Measurements from ENCODE around the gene SLC7A4.
"Not testable (repeated sequence)": the region's sequence is repeated elsewhere in the genome, so short reads cannot be mapped to it uniquely, and the experiment has no call there.

SLC7A4 gene, protein sequence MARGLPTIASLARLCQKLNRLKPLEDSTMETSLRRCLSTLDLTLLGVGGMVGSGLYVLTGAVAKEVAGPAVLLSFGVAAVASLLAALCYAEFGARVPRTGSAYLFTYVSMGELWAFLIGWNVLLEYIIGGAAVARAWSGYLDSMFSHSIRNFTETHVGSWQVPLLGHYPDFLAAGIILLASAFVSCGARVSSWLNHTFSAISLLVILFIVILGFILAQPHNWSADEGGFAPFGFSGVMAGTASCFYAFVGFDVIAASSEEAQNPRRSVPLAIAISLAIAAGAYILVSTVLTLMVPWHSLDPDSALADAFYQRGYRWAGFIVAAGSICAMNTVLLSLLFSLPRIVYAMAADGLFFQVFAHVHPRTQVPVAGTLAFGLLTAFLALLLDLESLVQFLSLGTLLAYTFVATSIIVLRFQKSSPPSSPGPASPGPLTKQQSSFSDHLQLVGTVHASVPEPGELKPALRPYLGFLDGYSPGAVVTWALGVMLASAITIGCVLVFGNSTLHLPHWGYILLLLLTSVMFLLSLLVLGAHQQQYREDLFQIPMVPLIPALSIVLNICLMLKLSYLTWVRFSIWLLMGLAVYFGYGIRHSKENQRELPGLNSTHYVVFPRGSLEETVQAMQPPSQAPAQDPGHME

DNA sequence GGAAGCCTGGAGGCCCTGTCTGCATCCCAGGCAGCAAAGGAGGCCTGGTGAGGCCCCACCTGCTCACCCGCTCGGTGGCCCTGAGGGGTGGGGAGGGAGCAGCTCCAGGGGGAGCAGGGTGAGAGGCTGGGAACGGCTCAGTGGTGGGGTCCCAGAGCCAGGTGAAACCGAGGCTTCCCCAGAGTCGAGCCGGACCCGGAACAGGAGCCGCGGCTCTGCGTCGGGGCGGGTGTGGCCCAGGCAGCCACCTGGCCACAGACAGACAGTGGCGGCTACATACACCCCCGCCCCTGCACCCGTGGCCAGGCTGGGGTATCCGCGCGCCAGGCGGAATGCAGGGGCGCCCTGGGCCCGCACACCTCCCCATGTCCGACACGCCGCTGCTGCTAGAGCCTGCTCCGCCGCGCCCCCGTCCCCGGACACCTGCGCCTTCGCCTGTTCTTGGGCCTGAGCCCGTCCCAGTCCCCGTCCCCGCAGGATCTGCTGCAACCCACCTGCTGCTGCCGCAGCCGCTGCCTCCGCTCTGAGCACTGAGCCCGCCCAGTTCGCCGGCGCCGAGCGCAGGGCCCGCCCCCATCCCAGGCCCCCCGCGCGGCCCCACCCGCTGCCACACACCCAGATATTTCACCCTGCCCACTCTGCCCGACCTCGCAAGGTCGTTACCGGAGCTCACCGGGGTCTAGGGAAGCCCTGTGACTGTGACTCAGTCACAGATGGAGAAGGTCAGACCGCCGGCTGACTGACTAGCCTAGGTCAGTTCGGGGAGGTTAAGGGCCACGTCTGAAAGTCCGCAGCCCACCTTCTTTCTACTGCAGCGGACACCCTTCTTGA, at the start of gene SLC7A4:
SLC7A4 (minus strand) TSS at position 525 of the 831 bp plus-strand sequence. CDS start 749 bp downstream, outside the sequence.
- no peak for DNase-seq (ENCODE audit: low read depth in 2 of 2)

DNA sequence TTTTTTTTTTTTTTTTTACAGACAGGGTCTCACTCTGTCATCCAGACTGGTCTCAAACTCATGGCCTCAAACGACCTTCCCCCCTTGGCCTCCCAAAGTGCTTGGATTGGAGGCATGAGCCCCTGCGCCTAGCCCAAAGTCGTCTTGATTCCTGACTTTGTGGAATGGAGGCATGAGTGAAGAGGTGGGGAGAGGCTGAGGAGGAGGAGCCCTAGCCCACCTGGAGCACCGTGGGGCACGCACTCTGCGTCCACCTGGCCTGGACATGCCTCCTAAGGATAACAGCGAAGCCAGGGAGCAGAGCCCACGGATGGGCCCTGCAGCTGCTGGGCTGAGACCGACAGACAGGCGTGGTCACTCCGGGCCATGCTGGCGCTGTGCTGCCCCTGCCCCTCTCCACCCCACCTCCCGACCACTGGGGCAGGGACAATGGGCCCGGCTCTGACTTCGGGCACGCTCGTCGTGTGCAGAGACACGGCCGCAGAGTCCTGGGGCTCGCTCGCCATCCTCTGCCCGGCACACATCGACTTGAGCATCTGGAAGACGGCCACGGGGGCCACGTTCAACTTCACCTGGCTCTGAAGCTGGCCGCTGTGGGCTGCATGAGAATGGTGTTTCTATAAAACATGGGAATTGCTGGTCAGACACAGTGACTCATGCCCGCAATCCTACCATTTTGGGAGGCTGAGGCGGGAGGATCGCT, 48.2 kb upstream of the SLC7A4 start:
- DNase-seq (ENCODE audit: low read depth in 2 of 2), result no peak

DNA sequence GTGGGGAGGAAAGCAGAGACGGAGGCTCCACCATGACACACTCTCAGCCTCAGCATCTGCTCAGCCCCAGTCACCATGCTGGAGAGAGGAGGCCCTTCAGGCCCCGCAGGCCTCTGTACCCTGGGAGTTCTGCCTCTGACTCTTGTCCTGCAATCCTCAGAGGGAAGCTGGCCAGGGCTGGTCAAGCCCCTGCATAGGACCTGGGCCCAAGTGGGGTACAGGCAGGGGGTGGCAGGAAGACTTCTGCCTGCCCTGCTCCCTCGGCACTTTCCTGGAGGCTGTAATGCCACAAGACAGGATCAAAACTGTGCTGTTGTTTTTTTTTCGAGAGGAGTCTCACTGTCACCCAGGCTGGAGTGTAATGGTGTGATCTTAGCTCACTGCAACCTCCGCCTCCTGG, 47.1 kb upstream of the SLC7A4 start:
- no peak for DNase-seq (ENCODE audit: low read depth in 2 of 2)

DNA sequence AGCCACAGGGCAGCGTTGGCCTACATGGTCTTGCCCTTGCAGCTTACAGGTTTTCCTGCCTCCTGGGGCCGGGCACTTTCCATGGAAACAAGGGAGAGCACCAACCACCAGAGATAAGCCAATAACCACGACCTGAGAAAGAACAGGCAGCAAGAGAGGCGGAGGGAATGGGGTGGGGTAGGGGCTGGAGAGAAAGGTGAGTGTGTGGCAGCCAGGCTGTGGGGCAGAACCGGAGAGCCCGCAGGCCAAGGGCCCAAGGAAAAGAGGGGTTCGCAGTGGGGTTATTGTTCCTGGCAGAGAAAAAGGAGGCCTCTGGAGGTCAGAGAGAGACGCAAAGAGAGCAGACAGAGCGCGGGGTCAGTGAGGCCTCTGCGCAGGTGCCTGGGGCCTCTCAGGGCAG, 46.6 kb upstream of the SLC7A4 start:
- no peak for DNase-seq (ENCODE audit: low read depth in 2 of 2)

DNA sequence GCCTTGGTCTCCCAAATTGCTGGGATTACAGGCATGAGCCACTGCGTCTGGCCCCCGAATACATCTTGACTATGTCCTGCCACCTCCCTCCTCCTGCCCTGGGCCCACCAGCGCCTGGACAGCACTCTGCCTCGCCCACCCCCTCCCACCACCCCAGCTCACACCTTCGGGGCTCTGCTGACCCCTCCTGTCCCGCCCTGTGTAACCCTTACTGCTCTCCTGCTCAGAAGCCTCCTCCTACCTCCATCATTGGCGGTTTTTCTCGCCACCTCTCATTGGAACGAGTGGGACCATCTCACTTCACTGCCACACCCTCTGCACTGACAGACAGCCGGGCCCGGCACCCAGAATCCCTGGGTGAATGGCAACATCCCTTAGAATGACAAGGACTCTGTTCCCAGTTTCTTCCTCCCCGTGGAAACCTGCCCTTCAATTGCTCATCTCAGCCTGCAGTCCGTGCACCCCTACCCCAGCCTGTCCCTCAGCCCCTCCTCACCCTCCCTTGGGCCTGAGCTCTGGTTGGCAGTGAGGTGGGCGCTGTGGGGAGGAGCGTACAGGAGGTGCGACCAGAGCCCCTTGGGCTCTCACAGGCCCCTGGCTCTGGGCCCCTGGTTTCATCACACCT, 45.6 kb upstream of the SLC7A4 start:
- DNase-seq (ENCODE audit: low read depth in 2 of 2), result no peak

DNA sequence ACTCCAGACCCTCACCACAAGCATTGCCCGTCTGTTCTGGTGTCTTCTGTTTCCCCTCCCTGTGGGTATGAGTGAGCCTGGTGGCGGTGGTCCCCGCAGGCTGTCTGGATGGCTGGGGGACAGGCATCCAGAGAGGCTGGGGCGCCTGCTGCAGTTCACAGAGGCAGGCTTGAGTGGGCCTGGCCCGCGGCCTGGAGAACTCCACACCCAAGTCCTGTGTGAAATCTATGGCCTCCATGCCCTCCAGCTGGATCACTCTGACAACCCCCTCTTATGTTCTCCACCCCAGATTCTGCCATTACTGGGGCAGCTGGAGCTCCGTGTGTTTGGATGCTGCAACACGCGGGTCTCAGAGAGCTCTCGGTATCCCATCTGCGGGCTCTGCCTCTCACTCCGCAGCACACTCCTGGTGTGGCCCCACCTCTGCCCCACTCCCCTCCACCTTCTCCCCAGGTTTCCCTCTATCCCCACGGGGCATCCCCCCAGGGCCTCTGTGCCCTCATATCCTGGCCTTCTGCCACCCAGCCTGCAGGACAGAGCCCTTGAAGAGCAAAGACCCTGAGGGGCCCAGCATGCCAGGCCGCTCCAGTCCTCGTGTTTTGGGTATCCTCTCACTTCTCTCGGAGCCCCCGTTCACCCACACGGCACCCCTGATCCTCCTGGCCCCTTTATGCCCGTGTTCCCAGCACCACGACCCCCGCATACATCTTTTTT, 44.7 kb upstream of the SLC7A4 start:
- no peak for DNase-seq (ENCODE audit: low read depth in 2 of 2)

DNA sequence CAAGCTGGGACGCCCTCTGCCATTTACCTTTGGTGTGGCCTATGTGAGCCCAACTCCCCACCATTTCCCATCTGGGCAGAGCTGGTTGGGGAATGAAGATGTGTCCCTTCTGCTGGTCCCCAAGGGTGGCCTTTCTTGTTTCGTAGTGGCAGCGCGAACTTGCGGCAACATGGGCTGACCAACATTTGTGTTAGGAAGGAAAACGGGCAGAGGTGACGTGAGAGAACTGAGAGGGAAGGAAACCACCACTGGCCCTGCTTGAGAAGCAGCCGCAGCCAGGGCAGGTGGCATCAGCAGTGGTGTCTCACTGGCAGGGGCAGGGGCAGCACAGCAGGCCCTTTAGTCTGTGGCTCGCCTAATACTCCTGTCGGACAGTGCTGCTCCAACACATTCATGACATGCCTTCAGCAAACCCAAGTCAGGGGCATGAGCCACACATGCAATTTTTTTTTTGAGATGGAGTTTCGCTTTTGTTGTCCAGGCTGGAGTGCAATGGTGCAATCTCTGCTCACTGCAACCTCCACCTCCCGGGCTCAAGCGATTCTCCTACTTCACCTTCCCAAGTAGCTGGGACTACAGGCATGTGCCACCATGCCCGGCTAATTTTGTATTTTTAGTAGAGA, 43.3 kb upstream of the SLC7A4 start:
- DNase-seq (ENCODE audit: low read depth in 2 of 2), result no peak

DNA sequence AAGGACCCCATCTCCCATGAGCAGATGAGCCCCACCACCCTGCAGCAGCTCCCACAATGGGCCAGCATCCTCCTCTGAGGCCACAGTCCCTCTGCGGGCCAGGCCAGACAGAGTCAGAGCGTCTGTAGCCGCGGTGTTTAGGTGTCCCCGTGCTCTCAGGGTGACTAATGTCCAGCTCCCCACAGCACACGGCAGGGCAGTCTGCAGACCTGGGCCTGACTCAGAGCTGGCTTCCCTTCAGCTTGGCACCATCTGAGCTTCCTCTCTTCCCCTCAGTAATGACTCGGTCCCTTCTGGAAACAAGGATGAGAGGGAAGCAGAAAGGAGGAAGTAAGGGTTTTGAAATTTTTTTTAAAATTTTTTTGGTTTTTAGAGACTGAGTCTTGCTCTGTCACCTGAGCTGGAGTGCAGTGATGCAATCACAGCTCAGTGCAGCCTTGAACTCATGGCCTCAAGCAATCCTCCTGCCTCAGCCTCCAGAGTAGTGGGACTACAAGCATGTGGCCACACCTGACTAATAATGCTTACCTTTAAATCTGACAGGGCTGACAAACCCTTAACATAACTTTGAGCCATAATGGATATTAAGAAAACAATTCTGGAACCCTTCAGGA, 41.8 kb upstream of the SLC7A4 start:
- DNase-seq (ENCODE audit: low read depth in 2 of 2), result no peak

DNA sequence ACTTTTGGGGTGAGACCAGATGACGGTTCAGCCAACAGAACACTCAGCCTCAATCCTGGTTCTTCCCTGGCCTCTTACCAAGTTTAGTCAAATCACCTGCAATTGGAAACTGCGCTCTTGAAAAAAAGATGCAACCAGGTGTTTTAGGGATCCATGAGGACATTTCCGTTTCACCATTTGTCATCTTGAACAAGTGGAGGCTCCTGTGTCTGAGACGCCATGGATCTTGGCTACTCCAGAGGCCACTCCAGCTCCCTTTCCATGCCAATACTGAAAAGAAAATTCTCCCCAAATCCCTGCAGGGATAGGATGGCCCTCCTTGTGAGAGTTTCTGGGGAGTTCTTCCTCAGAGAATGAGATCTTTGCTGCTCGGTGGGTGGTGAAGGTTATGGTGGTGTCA, 41.1 kb upstream of the SLC7A4 start:
- DNase-seq (ENCODE audit: low read depth in 2 of 2), result no peak

DNA sequence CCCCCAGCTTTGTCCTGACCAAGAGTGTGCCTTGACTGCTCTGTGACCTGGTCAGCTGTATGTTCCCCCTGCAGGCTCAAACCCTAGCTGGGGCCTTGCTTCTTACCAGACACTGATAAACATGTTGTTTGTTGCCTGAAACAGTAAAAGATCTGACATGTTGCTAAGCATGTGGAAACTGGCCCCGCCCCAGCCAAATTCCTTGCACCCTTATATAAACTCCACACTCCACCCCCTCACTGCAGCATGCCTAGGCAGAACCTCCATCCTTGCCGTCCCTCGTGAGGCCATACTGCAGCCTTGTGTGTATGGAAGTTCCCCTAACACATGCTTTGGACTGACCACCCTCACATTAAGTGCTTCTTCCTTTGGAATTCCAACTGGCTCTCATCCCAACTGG, 40.7 kb upstream of the SLC7A4 start:
- DNase-seq (ENCODE audit: low read depth in 2 of 2), result no peak

DNA sequence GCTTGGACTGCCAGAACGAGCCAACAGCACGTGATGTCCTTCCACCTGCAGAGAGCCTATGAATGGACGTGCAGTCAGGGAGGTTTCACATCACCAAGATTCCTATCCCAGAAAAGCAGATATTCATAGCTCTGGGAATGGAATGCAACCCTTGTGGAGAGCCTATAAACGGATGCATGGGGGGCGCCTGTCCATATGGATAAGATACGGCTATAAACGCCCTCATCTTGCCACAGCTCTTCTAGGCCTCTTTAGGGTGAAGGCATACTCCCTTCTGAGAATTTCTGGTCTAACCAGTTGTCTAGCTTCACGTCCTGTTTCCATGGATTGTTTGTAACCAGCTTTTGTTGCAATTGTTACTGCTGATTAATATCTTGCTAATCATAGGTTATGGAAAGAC, 39.4 kb upstream of the SLC7A4 start:
- not testable (repeated sequence) for DNase-seq (ENCODE audit: low read depth in 2 of 2)

DNA sequence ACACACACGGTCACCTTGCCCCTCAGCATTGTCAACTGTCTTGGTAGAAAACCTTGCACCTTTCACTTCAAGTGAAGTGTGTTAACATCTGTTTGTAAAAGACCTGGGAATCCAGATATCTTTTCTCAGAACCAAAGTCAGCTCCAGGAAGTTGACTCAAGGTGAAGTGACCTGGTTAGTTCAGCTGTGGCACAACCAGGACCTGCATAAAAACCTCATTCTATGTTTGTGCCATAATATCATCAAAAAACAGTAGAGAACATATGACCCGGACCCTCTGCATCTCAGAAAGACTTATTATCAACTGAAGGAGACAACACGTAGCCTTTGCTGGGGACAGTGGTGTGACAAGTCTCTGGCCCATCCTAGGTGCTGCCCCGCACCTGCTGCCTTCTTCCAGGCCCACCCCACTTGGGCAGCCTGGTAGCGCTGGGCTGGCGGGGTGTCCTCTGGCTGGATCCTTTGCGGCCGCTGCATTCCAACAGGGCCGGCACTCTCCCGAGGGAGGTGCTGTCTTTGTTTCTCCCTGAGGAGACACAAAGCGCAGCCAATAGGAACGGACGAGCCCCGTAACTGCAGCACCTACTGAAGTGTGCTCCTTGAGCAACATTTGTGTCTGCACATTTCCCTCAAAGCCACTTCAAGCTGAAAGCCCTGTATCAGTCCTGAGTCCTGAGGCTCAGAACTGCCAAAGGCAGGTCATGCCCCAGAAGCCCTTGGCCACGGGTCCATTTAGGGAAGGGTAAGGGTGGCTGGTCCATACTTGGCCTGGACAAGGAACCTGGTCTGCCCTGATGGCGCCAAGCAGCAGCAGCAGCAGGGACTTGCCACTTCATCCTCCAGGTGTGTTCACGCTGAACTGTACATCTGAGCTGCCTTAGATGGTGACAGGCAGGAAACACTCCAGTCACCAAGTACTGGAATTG, 38.6 kb upstream of the SLC7A4 start:
- DNase-seq (ENCODE audit: low read depth in 2 of 2), result no peak

DNA sequence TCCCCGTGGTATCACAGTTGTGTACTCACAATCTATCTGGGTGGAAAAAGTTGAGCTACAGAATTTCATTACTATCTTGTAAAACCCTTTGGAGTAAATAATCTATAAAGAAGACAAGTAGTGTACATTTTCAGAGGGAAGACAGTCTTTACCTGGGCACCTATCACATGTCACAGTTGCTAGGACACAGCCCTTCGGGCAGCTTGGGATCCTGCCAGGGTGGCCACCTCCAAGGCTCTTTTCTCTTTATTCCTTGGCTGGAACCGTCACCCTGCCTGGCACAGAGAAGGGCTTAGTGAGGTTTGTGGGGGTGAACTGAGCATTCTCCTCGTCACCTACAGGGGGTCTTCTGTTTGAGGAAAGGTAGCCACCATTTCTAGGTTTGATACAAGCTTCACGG, 37.0 kb upstream of the SLC7A4 start:
- no peak for DNase-seq (ENCODE audit: low read depth in 2 of 2)

DNA sequence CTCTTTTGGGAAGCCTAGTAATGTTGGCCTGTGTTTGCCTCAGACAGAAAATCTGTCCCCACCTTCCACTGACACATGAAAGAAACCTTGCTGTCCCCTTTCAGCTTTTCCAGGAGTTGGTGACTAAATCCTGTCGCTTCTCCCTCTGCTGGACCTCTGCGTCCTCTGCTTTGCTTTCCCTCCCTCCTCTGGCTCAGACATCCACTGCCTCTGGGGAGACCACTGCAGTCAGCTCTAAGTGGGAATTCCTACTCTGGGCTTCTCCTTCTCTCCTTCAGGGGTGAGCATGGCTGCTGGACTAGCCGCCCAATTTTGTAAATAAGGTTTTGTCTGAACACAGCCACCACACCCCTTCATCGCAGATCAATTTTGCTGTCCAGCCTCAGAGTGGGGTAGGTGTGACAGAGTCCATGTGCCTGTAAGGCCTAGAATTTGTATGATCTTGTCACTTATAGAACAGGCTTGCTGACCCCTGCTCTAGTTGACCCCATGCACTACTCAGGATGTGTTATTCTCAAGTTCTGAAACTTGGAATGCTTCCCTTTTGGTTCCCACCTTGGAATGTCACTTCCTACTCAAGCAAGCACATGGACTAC, 36.4 kb upstream of the SLC7A4 start:
- DNase-seq (ENCODE audit: low read depth in 2 of 2), result no peak

DNA sequence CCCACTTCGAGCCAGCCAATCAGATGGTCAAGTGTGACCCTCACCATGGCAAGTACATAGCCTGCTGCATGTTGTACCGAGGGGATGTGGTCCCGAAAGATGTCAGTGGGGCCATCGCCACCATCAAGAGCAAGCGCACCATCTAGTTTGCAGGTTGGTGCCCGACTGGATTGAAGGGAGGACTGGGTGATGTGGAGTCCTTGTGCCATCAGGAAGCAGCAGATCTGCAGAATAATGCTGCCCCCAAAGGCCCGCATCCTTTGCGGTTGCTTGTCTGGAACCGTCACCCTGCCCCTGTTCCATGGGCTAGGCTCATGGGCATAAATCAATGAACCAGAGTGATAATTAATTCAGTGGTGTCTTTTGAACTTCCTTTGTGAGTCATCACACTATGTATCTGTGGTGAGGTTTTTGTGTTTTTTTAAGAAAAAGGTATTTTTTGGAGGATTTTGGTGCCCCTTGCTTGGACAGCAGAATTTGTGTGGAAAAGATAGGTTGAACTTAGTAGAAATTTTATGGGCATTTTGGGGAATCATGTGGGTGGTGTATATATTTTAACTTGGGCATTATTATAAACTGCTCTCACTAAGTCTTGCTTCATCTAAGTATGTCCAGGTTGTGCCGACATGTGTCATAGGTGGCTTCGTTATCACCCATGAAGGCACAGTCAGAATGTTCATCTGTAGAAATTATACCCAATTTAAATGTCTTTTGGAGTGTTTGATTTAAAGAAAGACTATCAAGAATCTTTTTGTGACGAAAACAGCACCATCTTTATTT, 35.7 kb upstream of the SLC7A4 start:
- no peak for DNase-seq (ENCODE audit: low read depth in 2 of 2)

DNA sequence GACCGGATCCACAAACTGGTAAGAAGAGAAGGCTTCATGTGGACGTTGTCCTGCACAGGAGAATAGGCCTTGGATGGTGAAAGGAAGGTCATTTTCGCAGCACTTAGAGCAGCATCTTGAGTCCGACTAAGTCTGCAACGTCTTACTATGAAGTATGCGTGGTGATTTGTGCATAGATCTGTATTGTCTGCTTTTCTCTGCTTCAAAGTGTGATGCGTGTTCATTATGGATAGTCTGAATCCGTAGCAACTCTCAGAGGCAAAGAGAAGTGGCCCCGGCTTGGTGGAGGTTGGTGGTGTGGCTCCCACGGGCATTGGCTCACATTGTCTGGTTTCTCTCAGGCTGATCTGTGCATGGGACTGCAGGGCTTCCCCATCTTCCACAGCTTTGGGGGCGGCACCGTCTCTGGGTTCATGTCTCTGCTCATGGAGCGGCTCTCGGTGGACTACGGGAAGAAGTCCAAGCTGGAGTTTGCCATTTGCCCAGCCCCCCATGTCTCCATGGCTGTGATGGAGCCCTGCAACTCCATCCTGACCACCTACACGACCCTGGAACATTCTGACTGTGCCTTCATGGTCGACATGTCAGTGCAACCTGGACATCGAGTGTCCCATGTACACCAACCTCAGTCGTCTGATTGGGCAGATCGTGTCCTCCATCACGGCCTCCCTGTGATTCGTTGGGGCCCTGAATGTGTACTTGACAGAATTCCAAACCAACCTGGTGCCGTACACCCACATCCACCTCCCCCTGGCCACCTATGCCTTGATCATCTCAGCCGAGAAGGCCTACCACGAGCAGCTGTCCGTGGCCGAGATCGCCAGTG, 34.9 kb upstream of the SLC7A4 start:
- no peak for DNase-seq (ENCODE audit: low read depth in 2 of 2)
